GM23248 (cell line): ENCODE data around the gene HOXC10.

Experiments used
- EZH2 ChIP-seq: fragments of 200-600 bp; sonication (generic); IDR thresholded peaks from 2 replicates; pipeline ENCODE4 v1.6.1; 2018; ENCODE audit warnings: antibody characterized with exemption, mild to moderate bottlenecking; ENCODE audit not compliant: insufficient read depth, poor library complexity, severe bottlenecking
- EZH2phosphoT487 ChIP-seq: fragments of 200-600 bp; sonication (generic); IDR thresholded peaks from 2 replicates; pipeline ENCODE4 v1.6.1; 2018; ENCODE audit warnings: antibody characterized with exemption, moderate library complexity, mild to moderate bottlenecking, low read depth; ENCODE audit not compliant: insufficient read depth

- no peak for TF ChIP-seq EZH2phosphoT487
- no peak for TF ChIP-seq EZH2
Observed at GRCh38 chr12:54032627-54033100, 47.7 kb downstream of the HOXC10 start, which contains the start of gene HOXC5.
